AG04449 (cell line): ENCODE results near the gene CDK5.

Experiments
- CTCF ChIA-PET: fragments of 350-600 bp; formaldehyde crosslinking; extraction: SDS; loops from one replicate; lab custom pipeline; 2021; ENCODE audit warnings: antibody characterized with exemption; lab: Yijun Ruan, JAX
- POLR2A ChIA-PET: fragments of 400-600, 350-600 bp; formaldehyde crosslinking; extraction: SDS; loops from one replicate; lab custom pipeline; 2020; ENCODE audit warnings: antibody characterized with exemption, inconsistent platforms; lab: Yijun Ruan, JAX
- DNase-seq: peaks from one replicate; pipeline ENCODE4 v3.0.0-alpha.2; 2010; ENCODE audit warnings: low read depth, low spot score
- H3K4me3 ChIP-seq: 2 replicates; pipeline ENCODE4 v1.5.1; 2011; ENCODE audit warnings: low read depth, mild to moderate bottlenecking, control low read depth, low read length
- CTCF ChIP-seq: IDR thresholded peaks from one replicate; pipeline ENCODE4 v1.5.1; 2011; ENCODE audit warnings: mild to moderate bottlenecking, moderate library complexity, low read length, control low read depth, inconsistent platforms; ENCODE audit not compliant: insufficient read depth; ENCODE audit errors: missing control alignments

CDK5 gene

GRCh38 chr7:151018421-151019129 is 39.1 kb downstream of the CDK5 start:
- POLR2A ChIA-PET = interaction anchor here (0.7 to 1.1 kb wide), 2 partner anchors 10 to 1893 kb away, joined by 4 to 6 read pairs; partner anchors contain the start of gene ABCB8
- no peak for TF ChIP-seq CTCF
- CTCF ChIA-PET = interaction anchor here (0.7 to 9.0 kb wide), 32 partner anchors 9 to 216 kb away, joined by 3 to 125 read pairs (median 5); partner anchors contain the start of genes ABCB8, ABCF2 and ASIC3
- DNase-seq = no peak
- H3K4me3 ChIP-seq = peak overlapping the region; percentile 47

- H3K4me3 ChIP-seq = peak overlapping the region; percentile 47
- POLR2A ChIA-PET = interaction anchor here (1.1 kb wide), 1 partner anchor 10 kb away, joined by 6 read pairs; the partner anchor contains the start of gene ABCB8
Measured at GRCh38 chr7:151017953-151018420, 39.7 kb downstream of the CDK5 start.

GRCh38 chr7:151017370-151017952 is 40.2 kb downstream of the CDK5 start:
- DNase-seq = no peak
- POLR2A ChIA-PET = no interaction called here
- CTCF ChIA-PET = interaction anchor here (0.6 to 9.0 kb wide), 26 partner anchors 10 to 154 kb away, joined by 3 to 125 read pairs (median 6); partner anchors contain the start of genes ABCB8 and ASIC3
- no peak for TF ChIP-seq CTCF
- H3K4me3 ChIP-seq = peak overlapping the region; percentile 47

More at GRCh38 chr7:151017953-151018420, 39.7 kb downstream of the CDK5 start:
- TF ChIP-seq CTCF = peak; percentile 100
- DNase-seq = no peak
- CTCF ChIA-PET = interaction anchor here (0.6 to 9.0 kb wide), 35 partner anchors 10 to 216 kb away, joined by 3 to 125 read pairs (median 4); partner anchors contain the start of genes ABCB8, ABCF2 and ASIC3

GRCh38 chr7:151016942-151017341 is 40.8 kb downstream of the CDK5 start:
- ChIA-PET CTCF (interaction anchor here (1.0 to 9.0 kb wide), 12 partner anchors 10 to 119 kb away, joined by 3 to 125 read pairs (median 13); partner anchors contain the start of gene ABCB8), POLR2A (interaction anchor here (0.7 kb wide), 1 partner anchor 64 kb away, joined by 3 read pairs; the partner anchor contains the start of gene FASTK)
- no peak overlapping the region for H3K4me3 ChIP-seq

DNA sequence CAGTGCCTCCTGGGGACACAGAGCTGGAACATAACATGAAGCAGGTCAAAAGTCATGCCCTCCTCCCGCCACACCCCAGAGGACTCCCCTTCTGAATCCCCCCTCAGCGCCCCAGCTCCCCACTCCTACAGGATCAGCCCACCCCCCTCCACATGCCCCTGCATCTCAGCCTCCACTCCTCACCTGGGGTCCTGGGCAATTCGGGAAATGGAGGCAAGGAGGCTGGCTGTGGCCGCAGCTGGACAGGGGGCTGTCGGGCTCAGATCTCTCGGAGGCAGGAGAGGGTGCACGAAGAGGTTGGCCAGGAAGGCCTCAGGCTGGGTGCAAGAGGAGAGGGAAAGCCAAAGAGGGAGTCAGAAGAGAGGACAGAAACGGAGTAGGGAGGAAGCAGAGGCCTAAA is 41.2 kb downstream of the CDK5 start:
- no peak for DNase-seq
- POLR2A ChIA-PET = interaction anchor here (0.7 kb wide), 1 partner anchor 64 kb away, joined by 3 read pairs; the partner anchor contains the start of gene FASTK

More at GRCh38 chr7:151016942-151017341, 40.8 kb downstream of the CDK5 start:
- no peak for DNase-seq
- no peak for TF ChIP-seq CTCF

More for the DNA sequence above, 41.2 kb downstream of the CDK5 start:
- no peak overlapping the region for H3K4me3 ChIP-seq
- CTCF ChIA-PET = interaction anchor here (1.3 to 9.0 kb wide), 9 partner anchors 9 to 118 kb away, joined by 3 to 125 read pairs (median 22); partner anchors contain the start of gene ABCB8
- no peak for TF ChIP-seq CTCF
